ENCODE measurements around the gene PLA2G4E.

Gene PLA2G4E

GRCh38 chr15:42048821-42049200, 28.0 kb upstream of the PLA2G4E start:
- no peaks in the 10 kb centered on the region; the same call in none of the 2 replicates for H3K27me3 ChIP-seq (replicated peaks; ENCODE audit: control insufficient read depth, insufficient read depth, low read length)
- H3K36me3 ChIP-seq (ENCODE audit: control insufficient read depth, insufficient read depth, low read length), result no peaks in the 10 kb centered on the region
- no peak for TF ChIP-seq CTCF (IDR thresholded peaks at IDR 0.05; ENCODE audit: insufficient read depth, low read length, poor library complexity, severe bottlenecking)
- DNase-seq (ENCODE audit: extremely low read depth, insufficient read length), result no peak
- H3K4me3 ChIP-seq (replicated peaks; ENCODE audit: low read depth, low read length), result no peak overlapping the region

- H3K27me3 ChIP-seq (replicated peaks; ENCODE audit: control insufficient read depth, insufficient read depth, low read length), result no peaks in the 10 kb centered on the region; the same call in none of the 2 replicates
- TF ChIP-seq CTCF (IDR thresholded peaks at IDR 0.05; ENCODE audit: insufficient read depth, low read length, poor library complexity, severe bottlenecking), result no peak
- no peaks in the 10 kb centered on the region for H3K36me3 ChIP-seq (ENCODE audit: control insufficient read depth, insufficient read depth, low read length)
- no peak overlapping the region for H3K4me3 ChIP-seq (replicated peaks; ENCODE audit: low read depth, low read length)
- no peak for DNase-seq (ENCODE audit: extremely low read depth, insufficient read length)
These were observed 27.4 kb upstream of the PLA2G4E start for GRCh38 chr15:42048080-42048820.

- Histone ChIP-seq H3K4me3 (replicated peaks; ENCODE audit: low read depth, low read length) (no peak overlapping the region), H3K36me3 (ENCODE audit: control insufficient read depth, insufficient read depth, low read length) (no peaks in the 10 kb centered on the region), H3K27me3 (replicated peaks; ENCODE audit: control insufficient read depth, insufficient read depth, low read length) (no peaks in the 10 kb centered on the region; the same call in 1 of the 2 replicates)
- TF ChIP-seq CTCF (IDR thresholded peaks at IDR 0.05; ENCODE audit: insufficient read depth, low read length, poor library complexity, severe bottlenecking), result no peak
- DNase-seq (ENCODE audit: extremely low read depth, insufficient read length), result no peak
These were observed 25.8 kb upstream of the PLA2G4E start for GRCh38 chr15:42046597-42046996.

DNA sequence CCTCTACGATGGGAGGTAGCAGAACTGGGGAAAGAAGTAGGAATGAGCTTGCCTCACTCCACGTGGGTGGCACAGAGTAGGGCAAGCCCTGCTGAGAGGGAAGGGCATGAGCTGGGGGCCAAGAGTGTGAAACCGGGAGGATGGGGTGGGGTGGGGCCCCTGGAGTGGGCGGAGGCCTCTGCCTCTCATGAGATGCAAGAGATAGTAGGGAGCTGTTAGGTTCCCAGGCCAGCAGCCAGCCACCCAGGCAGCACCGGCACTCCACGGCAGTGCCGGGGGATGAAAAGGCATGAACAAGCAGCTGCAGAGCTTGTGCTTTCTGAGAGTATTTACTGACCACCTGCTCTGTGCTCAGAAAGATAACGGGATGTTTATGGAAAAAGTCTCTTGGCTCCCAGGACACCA, 24.4 kb upstream of the PLA2G4E start:
- DNase-seq (ENCODE audit: extremely low read depth, insufficient read length), result no peak
- Histone ChIP-seq H3K4me3 (replicated peaks; ENCODE audit: low read depth, low read length) (no peak overlapping the region), H3K27me3 (replicated peaks; ENCODE audit: control insufficient read depth, insufficient read depth, low read length) (no peaks in the 10 kb centered on the region), H3K36me3 (ENCODE audit: control insufficient read depth, insufficient read depth, low read length) (no peaks in the 10 kb centered on the region)
- TF ChIP-seq CTCF (IDR thresholded peaks at IDR 0.05; ENCODE audit: insufficient read depth, low read length, poor library complexity, severe bottlenecking), result no peak

DNA sequence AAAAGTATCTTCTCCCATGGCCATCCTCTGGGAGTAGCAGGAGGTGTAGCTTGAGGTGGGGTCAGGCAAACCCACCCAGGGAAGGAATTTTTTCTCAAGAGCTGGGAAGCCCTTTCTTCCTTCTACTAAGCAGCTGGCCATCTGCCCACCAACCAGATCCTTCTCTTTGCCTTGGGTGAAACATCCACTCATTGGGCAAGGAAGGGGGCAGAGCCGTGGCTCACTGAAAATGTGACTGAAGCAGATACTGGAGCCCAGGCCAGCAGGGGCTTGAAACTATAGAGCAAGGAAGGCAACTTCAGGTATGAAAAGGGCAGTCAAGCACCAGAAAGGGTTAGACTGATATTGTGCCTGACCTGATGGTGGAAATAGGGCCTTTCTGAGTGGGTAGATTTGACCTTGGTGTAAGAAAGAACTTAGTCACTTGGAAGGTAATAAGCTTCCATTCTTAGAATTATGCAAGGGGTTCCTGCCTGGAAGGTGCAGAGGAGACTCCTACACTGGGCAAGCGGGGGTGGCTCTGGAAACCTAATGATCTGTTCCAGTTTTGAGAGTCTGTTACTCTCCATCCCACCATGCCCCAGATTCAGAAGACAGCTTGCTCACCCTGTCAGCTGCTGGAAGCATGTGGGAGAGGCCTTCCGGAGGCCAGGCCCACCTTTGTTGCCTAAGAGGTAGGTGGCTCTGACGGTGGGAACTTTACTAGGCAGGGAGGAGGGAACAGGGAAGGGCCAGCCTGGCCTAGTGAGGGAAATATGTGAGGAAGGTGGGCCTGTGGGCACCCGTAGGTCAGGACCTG, 22.0 kb upstream of the PLA2G4E start:
- no peak for TF ChIP-seq CTCF (IDR thresholded peaks at IDR 0.05; ENCODE audit: insufficient read depth, low read length, poor library complexity, severe bottlenecking)

More for the DNA sequence above, 22.0 kb upstream of the PLA2G4E start:
- Histone ChIP-seq H3K27me3 (replicated peaks; ENCODE audit: control insufficient read depth, insufficient read depth, low read length) (no peaks in the 10 kb centered on the region), H3K4me3 (replicated peaks; ENCODE audit: low read depth, low read length) (no peak overlapping the region), H3K36me3 (ENCODE audit: control insufficient read depth, insufficient read depth, low read length) (no peaks in the 10 kb centered on the region)
- DNase-seq (ENCODE audit: extremely low read depth, insufficient read length), result no peak
